Stomach (tissue), 4 donors: Measurements from ENCODE around the gene RAB6B.

ENCODE experiments used
- EP300 ChIP-seq: sonication (generic); formaldehyde crosslinking; IDR thresholded peaks from one replicate; pipeline ENCODE4 v1.6.1; 2017; ENCODE audit warnings: antibody characterized with exemption
- POLR2A ChIP-seq, 4 donors: fragments of 450-650 bp; IDR thresholded peaks; one replicate each; pipeline ENCODE4 v1.6.1; 2016; ENCODE audit warnings: antibody characterized with exemption in 4 of 4, control low read depth in 2 of 4, mild to moderate bottlenecking in 1 of 4, moderate library complexity in 1 of 4
- TF ChIP-seq, protein P1 (sequence below), 7 experiments: fragments of 450-650 bp in 4 of 7; fragments of 200-600 bp in 3 of 7; sonication (generic) in 3 of 7; IDR thresholded peaks; one replicate each; pipeline ENCODE4 v1.5.1; 2016 to 2019; ENCODE audit warnings: antibody characterized with exemption in 7 of 7, control low read depth in 2 of 7, mild to moderate bottlenecking in 1 of 7

DNA sequence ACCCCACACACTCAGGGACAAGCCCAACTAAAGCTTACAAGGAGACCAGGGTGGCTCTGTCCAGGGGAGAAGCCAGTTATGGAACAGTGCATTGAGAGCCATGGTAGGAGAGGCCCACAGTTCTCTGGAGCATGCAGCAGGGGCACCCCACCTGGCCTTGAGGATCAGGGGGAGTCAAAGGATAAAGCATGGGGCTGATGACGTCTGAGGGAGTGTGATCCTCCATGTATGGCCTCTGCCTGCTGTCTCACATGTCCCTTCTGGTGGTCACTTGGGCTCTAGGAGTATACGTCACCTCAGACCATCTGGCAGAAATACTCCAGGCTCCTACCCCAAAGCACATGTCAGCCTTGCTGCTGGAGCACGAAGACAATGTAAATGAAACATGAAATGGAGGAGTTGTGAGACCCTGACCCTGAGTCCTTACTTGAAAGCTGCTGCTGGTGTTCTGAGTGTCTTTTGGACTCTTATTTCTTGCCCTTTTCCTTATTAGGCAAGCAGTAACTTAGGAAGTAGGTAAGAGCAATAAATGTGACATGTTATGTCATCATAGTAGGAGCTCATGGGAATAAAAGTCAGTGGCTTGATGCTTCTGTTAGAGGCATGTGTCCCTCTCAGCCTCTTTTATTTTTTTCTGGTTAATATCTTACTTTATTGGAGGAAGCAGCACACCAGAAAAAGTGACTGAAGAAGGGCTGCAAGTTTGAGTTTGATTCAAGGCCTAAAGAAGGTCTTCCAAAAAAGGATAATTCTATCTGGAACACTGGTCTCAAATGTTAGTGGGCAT is 74.6 kb downstream of the RAB6B start:
- TF ChIP-seq, protein P1, sequence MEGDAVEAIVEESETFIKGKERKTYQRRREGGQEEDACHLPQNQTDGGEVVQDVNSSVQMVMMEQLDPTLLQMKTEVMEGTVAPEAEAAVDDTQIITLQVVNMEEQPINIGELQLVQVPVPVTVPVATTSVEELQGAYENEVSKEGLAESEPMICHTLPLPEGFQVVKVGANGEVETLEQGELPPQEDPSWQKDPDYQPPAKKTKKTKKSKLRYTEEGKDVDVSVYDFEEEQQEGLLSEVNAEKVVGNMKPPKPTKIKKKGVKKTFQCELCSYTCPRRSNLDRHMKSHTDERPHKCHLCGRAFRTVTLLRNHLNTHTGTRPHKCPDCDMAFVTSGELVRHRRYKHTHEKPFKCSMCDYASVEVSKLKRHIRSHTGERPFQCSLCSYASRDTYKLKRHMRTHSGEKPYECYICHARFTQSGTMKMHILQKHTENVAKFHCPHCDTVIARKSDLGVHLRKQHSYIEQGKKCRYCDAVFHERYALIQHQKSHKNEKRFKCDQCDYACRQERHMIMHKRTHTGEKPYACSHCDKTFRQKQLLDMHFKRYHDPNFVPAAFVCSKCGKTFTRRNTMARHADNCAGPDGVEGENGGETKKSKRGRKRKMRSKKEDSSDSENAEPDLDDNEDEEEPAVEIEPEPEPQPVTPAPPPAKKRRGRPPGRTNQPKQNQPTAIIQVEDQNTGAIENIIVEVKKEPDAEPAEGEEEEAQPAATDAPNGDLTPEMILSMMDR (IDR thresholded peaks at IDR 0.05): no peak
- TF ChIP-seq POLR2A (IDR thresholded peaks at IDR 0.05) (no peak), EP300 (no peak)
